MCF 10A (cell line): ENCODE results near the gene SIT1. TPM values are rescaled to one million over a fixed set of nuclear protein-coding genes. Genes with fewer than 3 reads are reported as not detected.

Experiments used
- BruUV-seq: library from RNA; stranded (reverse); fragments of 400-500 nt; replicated peaks from 2 replicates; lab custom pipeline; 2021; lab: Mats Ljungman, UMichigan
- CTCF ChIA-PET: fragments of 300-600 bp; sonication (Branson Sonifier 250); formaldehyde crosslinking; extraction: SDS; loops from one replicate; lab custom pipeline; 2021; ENCODE audit warnings: antibody characterized with exemption, inconsistent platforms; lab: Yijun Ruan, JAX
- POLR2A ChIA-PET: fragments of 300-600, 350-650 bp; sonication (Branson Sonifier 250); formaldehyde crosslinking; extraction: SDS; loops from one replicate; lab custom pipeline; 2020; ENCODE audit warnings: antibody characterized with exemption, inconsistent platforms; lab: Yijun Ruan, JAX
- DNase-seq: peaks from one replicate; pipeline ENCODE4 v3.0.0-alpha.2; 2018; ENCODE audit not compliant: unreplicated experiment
- H3K27ac Mint-ChIP-seq: one replicate; pipeline ENCODE4 v1.8.0; 2022; ENCODE audit warnings: mild to moderate bottlenecking, low read depth, mixed read lengths; ENCODE audit not compliant: unreplicated experiment
- H3K27me3 Mint-ChIP-seq: one replicate; pipeline ENCODE4 v1.8.0; 2022; ENCODE audit warnings: mixed read lengths; ENCODE audit not compliant: insufficient read depth, unreplicated experiment
- H3K36me3 Mint-ChIP-seq: one replicate; pipeline ENCODE4 v1.8.0; 2022; ENCODE audit warnings: mild to moderate bottlenecking, moderate library complexity, mixed read lengths; ENCODE audit not compliant: insufficient read depth, unreplicated experiment
- H3K4me1 Mint-ChIP-seq: one replicate; pipeline ENCODE4 v1.8.0; 2022; ENCODE audit warnings: mixed read lengths; ENCODE audit not compliant: insufficient read depth, unreplicated experiment
- H3K4me3 Mint-ChIP-seq: one replicate; pipeline ENCODE4 v1.8.0; 2022; ENCODE audit warnings: mild to moderate bottlenecking, moderate library complexity, mixed read lengths; ENCODE audit not compliant: unreplicated experiment
- H3K9me3 Mint-ChIP-seq: one replicate; pipeline ENCODE4 v1.8.0; 2022; ENCODE audit warnings: mixed read lengths; ENCODE audit not compliant: unreplicated experiment
- intact Hi-C: fragments of 100-400 bp; cut with micrococcal nuclease; formaldehyde crosslinking; loops from 2 replicates; pipeline ENCODE4 v1.14.1; 2022
- total RNA-seq: library from RNA; stranded (reverse); gene quantifications from 2 replicates; pipeline ENCODE4 v1.2.3, GENCODE V29; 2022
- TF ChIP-seq, protein P1 (sequence below): fragments of 200-600 bp; IDR thresholded peaks from one replicate; pipeline ENCODE4 v1.8.0; 2022; ENCODE audit warnings: antibody characterized with exemption, mild to moderate bottlenecking; ENCODE audit not compliant: unreplicated experiment

Gene SIT1
- total RNA-seq, 1 experiment from 2014 or later = not detected

DNA sequence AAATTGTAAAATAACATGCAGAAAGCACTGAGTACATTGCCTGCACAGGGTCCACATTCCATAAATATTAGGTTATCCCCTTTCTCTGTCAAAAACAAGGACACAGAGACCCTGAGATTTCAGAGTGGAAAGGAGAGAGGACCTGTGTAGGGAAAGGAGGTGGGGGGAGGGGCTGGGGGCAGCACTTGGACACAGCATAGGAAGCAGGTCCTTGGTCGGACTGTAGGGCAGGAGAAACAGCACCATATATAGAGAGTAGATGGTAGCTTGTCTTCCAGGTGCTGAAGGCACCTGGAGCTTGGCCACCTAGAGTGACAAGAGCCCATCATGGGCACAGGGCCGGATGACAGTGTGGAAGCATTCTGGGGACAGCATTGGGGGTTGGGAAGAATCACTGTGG is 36.6 kb upstream of the SIT1 start:
- CTCF ChIA-PET = interaction anchor here (0.8 to 2.4 kb wide), 5 partner anchors 9 to 42 kb away, joined by 3 to 12 read pairs (median 5); partner anchors contain the start of genes CCDC107 and RMRP

DNA sequence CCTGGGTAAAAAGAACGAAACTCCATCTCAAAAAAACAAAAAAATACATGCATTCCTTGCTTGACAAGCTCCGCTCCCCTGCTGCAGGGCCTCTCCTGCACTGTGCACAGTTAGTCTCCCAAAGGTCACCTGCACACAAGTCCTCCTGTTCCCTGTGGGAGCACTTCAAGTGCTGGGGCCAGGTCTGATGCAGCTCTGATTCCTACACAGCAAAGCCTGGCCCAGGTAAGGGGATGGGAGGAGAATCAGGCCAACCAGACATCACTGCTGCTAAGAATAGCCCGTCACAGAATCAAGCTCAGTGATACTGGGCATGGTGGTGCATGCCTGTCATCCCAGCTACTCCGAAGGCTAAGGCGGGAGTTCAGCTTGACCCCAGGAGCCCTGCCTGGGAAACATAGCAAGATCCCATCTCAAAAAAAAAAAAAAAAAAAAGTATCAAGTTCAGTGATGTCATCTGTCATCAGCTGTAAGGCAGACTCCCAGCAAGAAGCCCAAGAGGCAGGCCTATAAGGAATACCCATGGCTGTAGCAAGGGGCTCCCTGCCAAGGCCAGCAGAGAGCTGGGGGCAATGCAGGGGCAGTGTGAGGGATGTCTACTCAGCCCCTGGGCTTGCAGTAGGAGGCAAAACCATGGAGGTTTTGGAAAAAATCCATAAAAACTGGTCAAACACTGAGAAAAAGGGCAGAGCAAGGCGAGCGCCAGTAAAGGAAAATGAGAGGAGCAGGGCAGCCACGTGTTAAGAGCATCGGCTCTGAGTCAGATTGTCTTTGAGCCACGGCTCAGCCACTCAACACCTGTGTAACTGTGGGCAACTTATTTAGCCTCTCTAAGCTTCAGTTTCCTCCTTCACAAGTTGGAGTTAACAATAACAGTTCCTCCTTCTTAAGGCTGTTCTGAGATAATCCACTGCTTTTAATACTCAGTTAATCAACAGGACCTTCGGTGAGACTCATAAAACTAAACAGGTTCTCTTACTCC is 35.8 kb upstream of the SIT1 start:
- peaks cover 37% of the 10 kb centered on the region for H3K4me1 Mint-ChIP-seq
- no peak overlapping the region for H3K4me3 Mint-ChIP-seq
- H3K36me3 Mint-ChIP-seq = peaks cover 52% of the 10 kb centered on the region
- TF ChIP-seq, protein P1, sequence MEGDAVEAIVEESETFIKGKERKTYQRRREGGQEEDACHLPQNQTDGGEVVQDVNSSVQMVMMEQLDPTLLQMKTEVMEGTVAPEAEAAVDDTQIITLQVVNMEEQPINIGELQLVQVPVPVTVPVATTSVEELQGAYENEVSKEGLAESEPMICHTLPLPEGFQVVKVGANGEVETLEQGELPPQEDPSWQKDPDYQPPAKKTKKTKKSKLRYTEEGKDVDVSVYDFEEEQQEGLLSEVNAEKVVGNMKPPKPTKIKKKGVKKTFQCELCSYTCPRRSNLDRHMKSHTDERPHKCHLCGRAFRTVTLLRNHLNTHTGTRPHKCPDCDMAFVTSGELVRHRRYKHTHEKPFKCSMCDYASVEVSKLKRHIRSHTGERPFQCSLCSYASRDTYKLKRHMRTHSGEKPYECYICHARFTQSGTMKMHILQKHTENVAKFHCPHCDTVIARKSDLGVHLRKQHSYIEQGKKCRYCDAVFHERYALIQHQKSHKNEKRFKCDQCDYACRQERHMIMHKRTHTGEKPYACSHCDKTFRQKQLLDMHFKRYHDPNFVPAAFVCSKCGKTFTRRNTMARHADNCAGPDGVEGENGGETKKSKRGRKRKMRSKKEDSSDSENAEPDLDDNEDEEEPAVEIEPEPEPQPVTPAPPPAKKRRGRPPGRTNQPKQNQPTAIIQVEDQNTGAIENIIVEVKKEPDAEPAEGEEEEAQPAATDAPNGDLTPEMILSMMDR = no peak
- intact Hi-C loops = no loop called here
- ChIA-PET CTCF (interaction anchor here (1.6 to 4.8 kb wide), 2 partner anchors 10 to 39 kb away, joined by 6 to 34 read pairs; no protein-coding TSS in a partner anchor), POLR2A (no interaction called here)
- H3K27ac Mint-ChIP-seq = no peak overlapping the region
- no peaks in the 10 kb centered on the region for H3K9me3 Mint-ChIP-seq
- TSS peak; percentile 2 for BruUV-seq
- no peaks in the 10 kb centered on the region for H3K27me3 Mint-ChIP-seq
- DNase-seq = no peak

More for the DNA sequence above, 36.6 kb upstream of the SIT1 start:
- no TSS peak for BruUV-seq
- H3K36me3 Mint-ChIP-seq = peaks cover 45% of the 10 kb centered on the region
- no peaks in the 10 kb centered on the region for H3K27me3 Mint-ChIP-seq
- no peak for DNase-seq
- peaks cover 35% of the 10 kb centered on the region for H3K4me1 Mint-ChIP-seq
- TF ChIP-seq, protein P1 = no peak
- no peaks in the 10 kb centered on the region for H3K9me3 Mint-ChIP-seq
- H3K27ac Mint-ChIP-seq = no peak overlapping the region
- POLR2A ChIA-PET = interaction anchor here (4.7 to 5.4 kb wide), 2 partner anchors 29 to 44 kb away, joined by 35 to 38 read pairs; partner anchors contain the start of genes CCDC107, CREB3, RMRP and TLN1
- intact Hi-C loops = no loop called here
- peak overlapping the region; percentile 52 for H3K4me3 Mint-ChIP-seq

DNA sequence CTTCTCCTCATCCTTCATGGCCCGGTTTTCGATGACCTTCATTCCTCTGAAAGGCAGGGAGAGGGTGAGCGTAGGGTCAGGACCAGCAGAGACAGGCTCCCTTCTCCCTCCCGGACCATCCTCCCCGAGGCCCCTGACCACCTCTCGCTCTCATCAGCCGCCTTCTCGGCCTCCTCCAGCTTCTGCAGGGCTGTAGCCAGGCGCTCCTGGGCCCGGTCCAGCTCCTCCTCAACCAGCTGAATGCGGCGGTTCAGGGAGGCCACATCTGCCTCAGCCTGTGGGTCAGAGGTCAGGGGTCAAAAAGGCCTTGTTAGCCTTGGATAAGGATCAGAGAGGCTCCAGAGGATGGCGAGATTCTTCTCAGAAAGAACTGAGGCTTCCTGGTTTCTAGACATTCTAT is 34.8 kb upstream of the SIT1 start:
- Mint-ChIP-seq H3K4me1 (peaks cover 33% of the 10 kb centered on the region), H3K27me3 (no peaks in the 10 kb centered on the region), H3K36me3 (peaks cover 52% of the 10 kb centered on the region), H3K9me3 (no peaks in the 10 kb centered on the region), H3K4me3 (no peak overlapping the region), H3K27ac (no peak overlapping the region)
- intact Hi-C loops = no loop called here
- TF ChIP-seq, protein P1 = no peak
- no peak for DNase-seq
- ChIA-PET CTCF (interaction anchor here (1.6 to 4.8 kb wide), 2 partner anchors 11 to 38 kb away, joined by 6 to 34 read pairs; no protein-coding TSS in a partner anchor), POLR2A (interaction anchor here (0.9 to 1.1 kb wide), 2 partner anchors 63 to 606 kb away, joined by 3 to 4 read pairs; partner anchors contain the start of gene FANCG)
- no TSS peak for BruUV-seq

DNA sequence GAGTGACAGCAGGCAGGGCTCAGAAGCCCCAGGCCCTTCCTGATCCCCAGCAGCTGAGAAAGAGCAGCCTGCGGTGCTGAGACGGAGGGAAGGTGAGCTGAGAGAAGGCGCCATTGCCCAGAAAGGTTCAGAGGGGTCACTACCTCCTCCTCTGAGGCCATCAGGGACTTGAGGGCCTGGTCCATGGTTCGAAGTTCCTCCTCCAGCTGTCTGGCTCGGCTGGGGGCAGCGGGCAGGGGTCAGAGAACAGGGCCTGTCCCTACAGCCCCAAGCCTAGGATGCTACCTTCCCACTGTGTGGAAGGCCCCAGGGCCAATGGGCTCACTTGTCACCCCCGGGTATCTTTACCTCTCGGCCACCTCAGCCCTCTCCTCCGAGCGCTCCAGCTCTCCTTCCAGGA is 34.2 kb upstream of the SIT1 start:
- no peak overlapping the region for H3K4me3 Mint-ChIP-seq
- ChIA-PET POLR2A (interaction anchor here (0.9 to 2.3 kb wide), 3 partner anchors 11 to 605 kb away, joined by 3 to 9 read pairs (median 4); partner anchors contain the start of genes CA9 and FANCG), CTCF (interaction anchor here (1.6 to 4.8 kb wide), 2 partner anchors 11 to 38 kb away, joined by 6 to 34 read pairs; no protein-coding TSS in a partner anchor)
- no peak overlapping the region for H3K27ac Mint-ChIP-seq
- H3K4me1 Mint-ChIP-seq = peaks cover 33% of the 10 kb centered on the region
- no peaks in the 10 kb centered on the region for H3K9me3 Mint-ChIP-seq
- no TSS peak for BruUV-seq
- peaks cover 55% of the 10 kb centered on the region for H3K36me3 Mint-ChIP-seq
- no peak for DNase-seq
- H3K27me3 Mint-ChIP-seq = no peaks in the 10 kb centered on the region
- intact Hi-C loops = no loop called here
- TF ChIP-seq, protein P1 = no peak
